ENCODE measurements around the gene B4GALT7. TPM values are rescaled to one million over a fixed set of nuclear protein-coding genes. Genes with fewer than 3 reads are reported as not detected.
"Not testable (repeated sequence)": the region's sequence is repeated elsewhere in the genome, so short reads cannot be mapped to it uniquely, and the experiment has no call there.

The B4GALT7 gene
- total RNA-seq, 2 experiments from 2014 or later = 31.1 to 33.8 TPM

DNA sequence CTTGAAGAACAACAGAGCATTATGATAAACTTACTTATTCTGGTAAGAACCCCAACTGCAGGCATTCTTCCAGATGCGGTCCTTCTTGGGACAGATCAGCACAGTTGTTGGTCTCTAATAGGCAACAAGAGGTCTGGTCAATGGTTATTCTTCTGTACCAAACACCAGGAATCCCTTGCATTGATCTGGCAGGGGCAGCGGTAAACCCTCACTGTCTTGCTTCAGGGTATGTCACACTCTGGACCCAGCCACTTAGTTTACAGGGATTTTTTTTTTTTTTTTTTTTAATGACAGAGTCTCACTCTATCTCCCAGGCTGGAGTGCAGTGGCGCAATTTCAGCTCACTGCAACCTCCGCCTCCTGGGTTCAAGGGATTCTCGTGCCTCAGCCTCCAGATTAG lies 44.3 kb upstream of the B4GALT7 start:
- Histone ChIP-seq H3K4me3 (ENCODE audit: low read length) (no peak overlapping the region), H3K27me3 (ENCODE audit: control insufficient read depth in 1 of 2, insufficient read depth in 2 of 2, low read length in 2 of 2) (no peaks in the 10 kb centered on the region), H3K4me1 (ENCODE audit: insufficient read depth, low read length) (peaks cover 30% of the 10 kb centered on the region), H3K36me3 (ENCODE audit: insufficient read depth, low read length) (peaks cover 4% of the 10 kb centered on the region), H3K27ac (ENCODE audit: low read depth in 1 of 2, low read length in 2 of 2) (no peak overlapping the region), H3K9me3 (ENCODE audit: control insufficient read depth in 1 of 2, insufficient read depth in 1 of 2, low read length in 2 of 2) (no peaks in the 10 kb centered on the region)
- CTCF ChIA-PET = interaction anchor here (0.7 kb wide), 2 partner anchors 10 to 54 kb away, joined by 3 to 4 read pairs; no protein-coding TSS in a partner anchor
- Mint-ChIP-seq H3K4me1 (ENCODE audit: low read depth) (peaks cover 44% of the 10 kb centered on the region), H3K27ac (no peak overlapping the region), H3K27me3 (no peaks in the 10 kb centered on the region), H3K4me3 (peak overlapping the region; percentile 96), H3K9me3 (no peaks in the 10 kb centered on the region), H3K36me3 (ENCODE audit: low read depth) (peaks cover 20% of the 10 kb centered on the region)
- TF ChIP-seq, protein P1, sequence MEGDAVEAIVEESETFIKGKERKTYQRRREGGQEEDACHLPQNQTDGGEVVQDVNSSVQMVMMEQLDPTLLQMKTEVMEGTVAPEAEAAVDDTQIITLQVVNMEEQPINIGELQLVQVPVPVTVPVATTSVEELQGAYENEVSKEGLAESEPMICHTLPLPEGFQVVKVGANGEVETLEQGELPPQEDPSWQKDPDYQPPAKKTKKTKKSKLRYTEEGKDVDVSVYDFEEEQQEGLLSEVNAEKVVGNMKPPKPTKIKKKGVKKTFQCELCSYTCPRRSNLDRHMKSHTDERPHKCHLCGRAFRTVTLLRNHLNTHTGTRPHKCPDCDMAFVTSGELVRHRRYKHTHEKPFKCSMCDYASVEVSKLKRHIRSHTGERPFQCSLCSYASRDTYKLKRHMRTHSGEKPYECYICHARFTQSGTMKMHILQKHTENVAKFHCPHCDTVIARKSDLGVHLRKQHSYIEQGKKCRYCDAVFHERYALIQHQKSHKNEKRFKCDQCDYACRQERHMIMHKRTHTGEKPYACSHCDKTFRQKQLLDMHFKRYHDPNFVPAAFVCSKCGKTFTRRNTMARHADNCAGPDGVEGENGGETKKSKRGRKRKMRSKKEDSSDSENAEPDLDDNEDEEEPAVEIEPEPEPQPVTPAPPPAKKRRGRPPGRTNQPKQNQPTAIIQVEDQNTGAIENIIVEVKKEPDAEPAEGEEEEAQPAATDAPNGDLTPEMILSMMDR (IDR thresholded peaks at IDR 0.05) = no peak
- intact Hi-C loops (cut with DNase I, micrococcal nuclease) = loop anchor here in 1 of 2 experiments (2.0 to 5.0 kb wide), 4 partner anchors 35 to 1168 kb away; partner anchors contain the start of genes B4GALT7, DDX41, HIGD2A and NOP16
- DNase-seq (no peak), ATAC-seq (ENCODE audit: poor library complexity) (no peak)
- POLR2A ChIA-PET = no interaction called here

DNA sequence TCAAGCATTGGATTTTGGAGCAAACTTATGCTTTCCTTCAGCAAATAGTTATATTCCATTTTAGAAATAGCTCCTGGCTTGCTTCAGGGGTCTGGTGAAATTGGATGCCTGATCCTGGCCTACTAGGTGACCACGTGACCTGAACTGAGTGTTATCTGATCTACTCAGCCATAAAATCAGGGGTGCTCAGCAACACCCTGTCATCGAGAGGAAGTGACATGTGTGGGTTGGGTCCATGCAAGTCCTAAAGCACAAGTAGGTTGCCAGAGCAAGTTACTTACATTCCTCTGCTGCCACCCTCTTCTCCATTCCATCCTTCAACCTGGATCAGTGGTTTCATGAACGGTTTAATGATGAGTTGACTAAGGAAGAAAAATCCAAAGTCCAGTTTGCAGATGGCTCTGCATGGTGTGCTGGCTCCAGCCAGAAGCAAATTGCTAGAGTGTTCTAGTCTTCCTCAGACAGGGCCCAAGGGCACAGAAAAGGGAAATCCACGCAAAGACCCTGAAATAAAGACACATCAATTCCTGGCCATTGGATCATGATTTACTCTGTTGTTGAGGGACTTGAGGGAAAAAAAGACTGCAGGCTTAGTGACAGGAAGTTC lies 42.8 kb upstream of the B4GALT7 start:
- ChIA-PET POLR2A (no interaction called here), CTCF (no interaction called here)
- H3K9me3 Mint-ChIP-seq = no peaks in the 10 kb centered on the region
- H3K27ac ChIP-seq (ENCODE audit: low read depth in 1 of 2, low read length in 2 of 2) = peak overlapping the region in 1 of 2 donors; percentile 6
- H3K36me3 Mint-ChIP-seq (ENCODE audit: low read depth) = peaks cover 17% of the 10 kb centered on the region
- H3K4me1 ChIP-seq (ENCODE audit: insufficient read depth, low read length) = peaks cover 30% of the 10 kb centered on the region
- H3K4me3 Mint-ChIP-seq = peak overlapping the region; percentile 42
- intact Hi-C loops (cut with DNase I, micrococcal nuclease) = loop anchor here in 1 of 2 experiments (5.0 kb wide), 1 partner anchor 1170 kb away; the partner anchor contains the start of genes HIGD2A and NOP16
- no peak overlapping the region for H3K4me3 ChIP-seq (ENCODE audit: low read length)
- peaks cover under 1% of the 10 kb centered on the region for H3K36me3 ChIP-seq (ENCODE audit: insufficient read depth, low read length)
- no peak for ATAC-seq (ENCODE audit: poor library complexity)
- H3K9me3 ChIP-seq (ENCODE audit: control insufficient read depth in 1 of 2, insufficient read depth in 1 of 2, low read length in 2 of 2) = no peaks in the 10 kb centered on the region
- DNase-seq = peak in 4 of 14 experiments; percentile 4 to 59 (median 44)
- TF ChIP-seq, protein P1 (IDR thresholded peaks at IDR 0.05) = no peak
- peak overlapping the region; percentile 36 for H3K27ac Mint-ChIP-seq
- H3K27me3 Mint-ChIP-seq = no peaks in the 10 kb centered on the region
- H3K27me3 ChIP-seq (ENCODE audit: control insufficient read depth in 1 of 2, insufficient read depth in 2 of 2, low read length in 2 of 2) = no peaks in the 10 kb centered on the region
- H3K4me1 Mint-ChIP-seq (ENCODE audit: low read depth) = peaks cover 41% of the 10 kb centered on the region

DNA sequence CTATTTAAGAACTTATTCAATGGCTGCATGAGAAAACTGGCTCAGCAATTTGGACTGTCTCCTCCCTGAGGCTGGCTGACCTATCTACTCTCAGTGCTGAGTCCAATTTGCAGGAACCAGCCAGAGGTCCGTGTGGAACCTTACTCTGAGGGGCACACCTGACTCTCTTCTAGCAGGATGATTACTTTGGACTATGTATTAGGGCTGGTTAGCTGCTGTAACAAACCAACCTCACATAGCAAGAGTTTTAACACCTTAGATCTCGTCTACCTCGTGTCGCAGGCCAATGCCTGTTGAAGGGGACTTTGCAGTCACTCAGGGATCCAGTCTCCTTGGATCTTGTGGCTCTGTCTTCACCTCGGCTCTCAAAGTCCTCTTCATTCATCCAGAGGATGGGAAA lies 42.1 kb upstream of the B4GALT7 start:
- Histone ChIP-seq H3K9me3 (ENCODE audit: control insufficient read depth in 1 of 2, insufficient read depth in 1 of 2, low read length in 2 of 2) (no peaks in the 10 kb centered on the region), H3K36me3 (ENCODE audit: insufficient read depth, low read length) (no peaks in the 10 kb centered on the region), H3K4me3 (ENCODE audit: low read length) (no peak overlapping the region), H3K27ac (ENCODE audit: low read depth in 1 of 2, low read length in 2 of 2) (no peak overlapping the region), H3K4me1 (ENCODE audit: insufficient read depth, low read length) (peaks cover 25% of the 10 kb centered on the region), H3K27me3 (ENCODE audit: control insufficient read depth in 1 of 2, insufficient read depth in 2 of 2, low read length in 2 of 2) (no peaks in the 10 kb centered on the region)
- no peak for ATAC-seq (ENCODE audit: poor library complexity)
- Mint-ChIP-seq H3K4me3 (no peak overlapping the region), H3K4me1 (ENCODE audit: low read depth) (peaks cover 34% of the 10 kb centered on the region), H3K9me3 (no peaks in the 10 kb centered on the region), H3K36me3 (ENCODE audit: low read depth) (peaks cover 10% of the 10 kb centered on the region), H3K27ac (peak overlapping the region; percentile 36), H3K27me3 (no peaks in the 10 kb centered on the region)
- ChIA-PET CTCF (no interaction called here), POLR2A (no interaction called here)
- intact Hi-C loops (cut with DNase I, micrococcal nuclease) = loop anchor here in 1 of 2 experiments (5.0 kb wide), 1 partner anchor 1170 kb away; the partner anchor contains the start of genes HIGD2A and NOP16
- TF ChIP-seq, protein P1 (IDR thresholded peaks at IDR 0.05) = no peak
- DNase-seq = no peak

DNA sequence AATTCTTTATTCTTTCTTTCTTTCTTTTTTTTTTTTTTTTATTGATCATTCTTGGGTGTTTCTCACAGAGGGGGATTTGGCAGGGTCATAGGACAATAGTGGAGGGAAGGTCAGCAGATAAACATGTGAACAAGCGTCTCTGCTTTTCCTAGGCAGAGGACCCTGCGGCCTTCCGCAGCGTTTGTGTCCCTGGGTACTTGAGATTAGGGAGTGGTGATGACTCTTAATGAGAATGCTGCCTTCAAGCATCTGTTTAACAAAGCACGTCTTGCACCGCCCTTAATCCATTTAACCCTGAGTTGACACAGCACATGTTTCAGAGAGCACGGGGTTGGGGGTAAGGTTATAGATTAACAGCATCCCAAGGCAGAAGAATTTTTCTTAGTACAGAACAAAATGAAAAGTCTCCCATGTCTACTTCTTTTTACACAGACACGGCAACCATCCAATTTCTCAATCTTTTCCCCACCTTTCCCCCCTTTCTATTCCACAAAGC lies 40.4 kb upstream of the B4GALT7 start:
- H3K27me3 ChIP-seq (ENCODE audit: control insufficient read depth in 1 of 2, insufficient read depth in 2 of 2, low read length in 2 of 2); H3K4me3 Mint-ChIP-seq; CTCF ChIA-PET; H3K27ac ChIP-seq (ENCODE audit: low read depth in 1 of 2, low read length in 2 of 2); POLR2A ChIA-PET; H3K9me3 Mint-ChIP-seq; DNase-seq; ATAC-seq (ENCODE audit: poor library complexity); H3K4me3 ChIP-seq (ENCODE audit: low read length); H3K27ac Mint-ChIP-seq; H3K9me3 ChIP-seq (ENCODE audit: control insufficient read depth in 1 of 2, insufficient read depth in 1 of 2, low read length in 2 of 2); H3K36me3 Mint-ChIP-seq (ENCODE audit: low read depth); H3K27me3 Mint-ChIP-seq; H3K36me3 ChIP-seq (ENCODE audit: insufficient read depth, low read length): not testable (repeated sequence)
- intact Hi-C loops (cut with DNase I, micrococcal nuclease) = loop anchor here in 1 of 2 experiments (5.0 kb wide), 1 partner anchor 1172 kb away; the partner anchor contains the start of genes HIGD2A and NOP16
- H3K4me1 Mint-ChIP-seq (ENCODE audit: low read depth) = peaks cover 24% of the 10 kb centered on the region
- peaks cover 13% of the 10 kb centered on the region for H3K4me1 ChIP-seq (ENCODE audit: insufficient read depth, low read length)
